HG03521 (cell line): ENCODE results near the gene VEPH1.

ENCODE experiments used
- ATAC-seq: cut with Tn5 transposase; IDR thresholded peaks from one replicate; pipeline ENCODE4 v1.9.1; 2021; ENCODE audit warnings: mild to moderate bottlenecking, moderate library complexity; ENCODE audit not compliant: unreplicated experiment

The VEPH1 gene

DNA sequence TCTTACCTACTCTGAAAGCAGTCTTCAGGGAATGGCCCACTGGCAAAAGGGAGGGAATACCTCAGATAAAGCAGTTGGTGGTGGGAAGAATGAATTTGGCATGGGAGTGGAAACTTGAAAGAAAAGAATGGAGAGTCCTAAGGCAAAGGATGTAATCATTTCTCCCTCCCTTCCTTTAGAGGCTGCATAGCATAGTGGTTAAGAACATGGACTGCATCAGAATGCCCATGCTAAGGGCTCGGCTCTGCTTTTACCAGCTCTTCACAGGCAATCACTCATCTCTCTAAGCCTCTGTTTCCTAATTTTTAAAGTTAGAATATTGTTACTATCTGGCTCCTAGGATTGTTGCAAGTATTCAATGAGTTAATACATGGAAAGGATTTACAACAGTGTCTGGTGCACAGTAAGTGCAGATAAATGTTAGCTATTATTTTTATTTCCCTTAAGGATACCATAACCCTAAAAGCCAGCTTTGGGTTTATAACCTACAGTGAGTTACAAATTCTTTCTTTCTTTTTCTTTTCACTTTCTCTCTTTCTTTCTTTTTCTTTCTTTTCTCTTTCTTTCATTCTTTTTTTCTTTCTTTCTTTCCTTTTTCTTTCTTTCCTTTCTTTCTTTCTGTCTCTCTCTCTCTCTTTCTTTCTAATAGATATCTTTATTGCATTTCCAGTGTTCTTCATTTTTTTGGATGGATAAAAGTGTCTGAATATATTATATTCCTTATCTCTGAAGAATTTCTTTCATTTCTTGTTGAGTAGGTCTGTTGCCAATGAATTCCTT is 23.6 kb downstream of the VEPH1 start:
- no peak for ATAC-seq

DNA sequence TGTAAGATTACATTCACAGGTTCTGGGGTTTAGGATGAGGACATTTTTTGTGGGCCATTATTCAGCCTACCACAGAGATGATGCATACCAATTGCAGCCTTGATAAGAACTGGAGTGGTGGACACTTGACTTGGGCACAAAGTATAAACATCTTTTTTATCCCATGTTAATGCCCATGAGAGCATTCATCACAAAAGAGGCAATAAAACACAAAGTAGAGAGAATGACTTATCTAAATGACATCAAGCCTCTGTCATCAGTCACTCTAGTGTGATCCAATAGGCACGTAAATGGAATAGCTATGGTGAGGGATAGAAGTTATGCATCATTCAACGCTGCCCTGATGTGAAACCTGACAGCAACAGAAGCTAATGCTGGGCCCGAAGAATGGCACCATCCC is 25.8 kb downstream of the VEPH1 start:
- ATAC-seq, result no peak

DNA sequence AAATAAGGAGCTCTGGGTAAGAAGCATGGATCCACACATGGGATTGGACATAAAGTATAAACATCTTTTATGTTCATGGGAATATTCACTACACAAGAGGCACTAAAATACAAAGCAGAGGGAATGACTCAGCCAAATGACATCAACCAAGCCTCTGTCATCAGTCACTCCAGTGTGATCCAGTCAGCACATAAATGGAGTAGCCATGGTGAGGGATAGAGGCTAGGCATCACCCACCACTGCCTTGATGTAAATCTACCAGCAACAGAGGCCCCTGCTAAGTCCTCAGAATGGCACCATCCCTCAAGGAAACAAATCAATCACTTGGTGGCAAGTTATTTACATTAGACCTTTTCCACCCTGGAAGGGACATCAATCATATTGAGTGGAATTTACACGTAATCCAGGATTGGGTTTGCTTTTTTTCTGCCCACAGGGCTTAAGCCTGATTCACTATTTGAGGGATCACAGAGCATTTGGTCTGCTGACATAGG is 27.2 kb downstream of the VEPH1 start:
- ATAC-seq, result no peak

DNA sequence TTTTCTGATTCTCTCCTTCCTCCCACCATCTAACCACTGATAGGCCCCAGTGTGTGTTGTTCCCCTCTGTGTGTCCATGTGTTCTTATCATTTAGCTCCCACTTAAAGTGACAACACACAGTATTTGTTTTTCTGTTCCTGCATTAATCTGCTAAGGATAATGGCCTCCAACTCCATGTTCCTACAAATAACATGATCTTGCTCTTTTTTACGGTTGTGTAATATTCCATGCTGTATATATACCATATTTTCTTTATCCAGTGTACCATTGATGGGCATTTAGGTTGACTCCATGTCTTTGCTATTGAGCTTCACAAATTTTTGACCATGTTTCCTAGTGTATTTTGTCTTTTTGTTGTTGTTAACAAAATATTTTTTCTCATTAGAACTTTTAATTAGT is 30.6 kb downstream of the VEPH1 start:
- ATAC-seq, result no peak

DNA sequence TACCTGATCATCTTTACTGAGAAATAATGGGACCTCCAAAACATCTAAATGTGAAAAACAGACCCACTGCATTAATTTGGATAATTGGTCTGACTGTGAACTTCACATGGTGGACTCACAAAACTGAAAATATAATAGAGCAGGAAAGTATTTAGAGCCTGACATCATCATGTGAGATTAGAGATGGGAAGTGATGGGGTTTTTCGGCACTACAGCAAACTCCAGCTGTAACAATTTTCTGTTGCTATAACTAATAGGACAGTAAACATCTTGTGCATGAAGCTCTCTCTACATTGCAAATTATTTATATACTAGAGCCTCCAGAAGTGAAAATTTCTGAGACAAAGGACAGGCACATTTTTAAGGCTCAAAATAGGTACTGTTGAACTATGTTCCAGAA is 32.2 kb downstream of the VEPH1 start:
- no peak for ATAC-seq

DNA sequence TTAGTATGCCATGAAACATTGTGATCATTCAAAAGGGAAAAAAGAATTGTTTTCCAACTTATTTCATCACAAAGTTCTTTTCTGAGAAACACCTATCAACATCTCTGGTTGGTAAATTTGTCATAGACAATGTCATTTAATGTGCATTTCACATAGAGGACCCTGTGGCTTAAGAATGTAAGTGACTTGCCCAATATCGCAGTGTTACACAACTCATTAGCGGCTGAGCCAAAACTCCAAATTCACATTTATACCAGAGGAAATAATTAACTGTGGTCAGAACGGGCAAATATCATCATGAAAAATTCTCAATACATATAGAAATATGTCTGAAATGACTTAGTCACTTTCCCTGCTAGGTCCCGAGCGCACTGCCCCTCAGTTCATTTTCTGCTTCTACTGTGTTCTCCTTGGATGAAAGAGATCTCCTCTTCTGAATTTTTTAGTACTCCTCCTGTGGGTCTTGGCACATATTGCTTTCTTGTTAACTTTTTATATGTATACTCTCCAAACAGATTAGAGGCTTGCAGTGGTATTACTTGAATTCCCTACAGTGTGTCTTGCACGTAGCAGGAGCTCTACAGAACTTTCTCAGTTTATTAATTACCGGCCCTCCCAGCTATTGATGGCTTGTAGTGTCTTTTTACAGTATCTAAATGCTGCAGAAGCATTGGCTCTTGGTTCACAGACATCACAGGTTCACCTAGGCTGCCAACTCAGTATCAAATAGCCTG is 33.5 kb downstream of the VEPH1 start:
- no peak for ATAC-seq

DNA sequence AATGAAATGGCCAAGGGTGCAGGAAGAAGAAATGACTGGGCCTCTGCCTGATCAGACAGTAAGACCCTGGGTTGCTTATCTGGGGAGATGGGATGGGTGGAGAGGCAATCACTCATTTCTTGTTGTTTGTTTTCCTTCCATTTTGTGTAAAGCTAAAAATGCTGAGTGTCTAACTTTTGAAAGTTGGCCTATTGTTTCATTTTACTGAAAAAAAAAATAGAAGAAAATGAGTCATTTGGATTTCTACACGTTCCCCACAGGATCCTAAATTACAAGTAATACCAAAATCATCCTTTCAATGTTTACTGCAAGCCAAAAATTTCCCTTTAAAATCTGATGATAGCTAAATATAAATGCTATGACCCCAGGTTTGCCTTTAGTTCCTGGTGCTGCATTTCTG is 36.0 kb downstream of the VEPH1 start:
- no peak for ATAC-seq

DNA sequence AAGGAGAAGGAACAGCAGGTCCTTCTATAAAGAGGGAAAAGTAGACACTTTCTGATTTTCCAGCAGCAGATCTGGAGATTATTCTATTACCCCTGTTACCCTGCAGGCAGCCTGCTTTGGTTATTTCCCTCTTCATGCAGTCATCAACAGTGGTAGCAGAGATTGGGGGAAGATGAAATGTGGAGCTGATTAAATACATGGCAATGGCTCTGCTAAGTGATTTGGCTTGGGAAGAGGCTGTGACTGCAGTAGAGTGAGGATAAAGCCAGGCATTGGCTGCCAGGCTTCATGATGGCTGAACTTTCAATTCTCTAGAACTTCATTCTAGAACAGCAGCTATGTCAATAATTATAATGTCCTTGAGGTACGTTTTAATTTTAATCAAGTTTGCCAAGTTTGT is 37.5 kb downstream of the VEPH1 start:
- no peak for ATAC-seq

DNA sequence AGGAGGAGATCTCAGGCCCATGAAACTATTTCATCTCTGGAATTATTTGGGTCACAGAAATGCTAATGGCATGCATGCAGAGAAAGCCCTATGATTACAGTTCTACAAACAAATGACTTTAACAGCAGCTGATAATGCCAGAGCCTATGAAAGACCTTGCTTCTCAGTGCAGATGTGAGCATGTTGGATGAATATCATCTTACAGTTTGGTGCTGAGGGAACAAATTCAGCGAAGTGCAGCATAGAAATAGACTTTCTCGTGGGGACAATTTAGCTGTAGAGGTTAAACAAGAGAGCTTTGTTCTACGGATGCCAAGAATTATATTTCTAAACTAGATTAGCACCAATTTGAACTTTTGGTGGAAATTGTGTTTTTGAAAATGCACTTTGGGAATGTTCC is 38.9 kb downstream of the VEPH1 start:
- ATAC-seq, result no peak

DNA sequence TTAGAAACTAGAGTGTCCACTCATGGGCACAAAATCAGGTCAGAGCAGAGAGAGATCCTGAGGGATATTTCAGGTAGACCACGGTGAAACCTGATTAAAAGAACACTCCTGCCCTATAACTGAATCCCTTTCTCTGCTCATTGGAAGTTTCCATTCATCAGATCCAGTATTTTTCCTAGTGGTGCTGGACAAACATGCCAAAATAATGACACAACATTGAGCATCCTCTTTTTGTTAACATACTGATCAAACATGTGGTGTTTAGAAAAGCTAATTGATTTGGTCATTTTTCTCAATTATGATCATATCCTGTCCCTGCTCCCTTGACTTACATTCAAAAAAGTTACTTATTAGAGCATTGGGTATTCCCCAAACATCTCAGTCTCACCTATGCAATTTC is 39.4 kb downstream of the VEPH1 start:
- no peak for ATAC-seq

DNA sequence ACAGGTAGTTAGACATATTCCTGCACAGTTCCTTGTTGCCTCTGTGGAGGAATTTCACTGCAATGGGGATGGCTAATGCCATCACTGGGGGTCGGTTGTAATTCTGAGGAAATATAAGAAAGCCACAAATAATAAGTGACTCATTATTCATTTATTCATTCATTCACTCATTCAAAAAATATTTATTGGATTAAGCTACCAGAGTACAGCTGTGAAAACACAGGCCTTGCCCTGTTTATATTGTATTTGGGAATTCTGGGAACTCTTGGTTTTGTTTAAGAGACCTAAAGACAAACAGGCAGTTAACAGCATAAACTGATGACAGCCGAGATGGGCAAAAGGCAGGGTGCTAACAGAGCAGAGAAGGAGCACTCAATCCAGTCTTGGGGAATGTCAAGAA is 43.0 kb downstream of the VEPH1 start:
- no peak for ATAC-seq

DNA sequence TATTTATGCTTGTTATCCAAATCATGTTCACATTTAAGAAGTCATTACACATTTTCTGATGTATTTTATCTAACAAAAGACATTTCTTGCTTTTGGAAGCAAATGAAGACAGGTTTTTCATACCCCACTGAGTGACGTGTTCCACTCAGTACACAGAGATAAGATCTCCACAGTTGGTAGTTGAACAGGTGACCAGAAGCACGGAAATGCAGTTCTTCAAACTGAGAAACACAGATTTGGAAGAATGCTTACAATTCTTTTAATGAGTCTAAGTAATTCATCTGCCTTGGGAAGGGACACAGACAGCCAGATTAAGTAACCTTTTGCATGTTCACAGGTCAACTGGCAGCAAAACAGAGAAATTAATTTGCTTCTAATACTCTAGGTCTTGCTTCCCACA is 43.5 kb downstream of the VEPH1 start:
- ATAC-seq, result no peak

DNA sequence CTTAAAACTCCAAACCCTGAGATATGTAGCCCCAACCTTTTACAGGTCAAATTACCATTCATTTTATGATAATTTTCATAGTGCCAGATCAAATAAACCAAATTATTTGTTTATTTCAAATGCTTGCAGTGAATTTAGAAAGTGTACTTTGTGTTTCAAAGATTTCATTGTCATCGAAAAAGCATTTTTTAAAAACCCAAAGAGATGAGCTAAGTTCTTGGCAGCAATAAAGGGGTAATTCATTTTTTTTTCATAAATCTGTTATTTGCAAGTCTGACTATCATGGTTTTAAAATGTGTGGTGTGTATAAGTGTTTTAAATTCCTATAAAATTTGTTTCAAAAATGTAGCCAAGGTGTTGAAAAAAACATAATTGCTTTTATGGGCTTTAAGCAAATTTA is 49.4 kb downstream of the VEPH1 start:
- no peak for ATAC-seq

DNA sequence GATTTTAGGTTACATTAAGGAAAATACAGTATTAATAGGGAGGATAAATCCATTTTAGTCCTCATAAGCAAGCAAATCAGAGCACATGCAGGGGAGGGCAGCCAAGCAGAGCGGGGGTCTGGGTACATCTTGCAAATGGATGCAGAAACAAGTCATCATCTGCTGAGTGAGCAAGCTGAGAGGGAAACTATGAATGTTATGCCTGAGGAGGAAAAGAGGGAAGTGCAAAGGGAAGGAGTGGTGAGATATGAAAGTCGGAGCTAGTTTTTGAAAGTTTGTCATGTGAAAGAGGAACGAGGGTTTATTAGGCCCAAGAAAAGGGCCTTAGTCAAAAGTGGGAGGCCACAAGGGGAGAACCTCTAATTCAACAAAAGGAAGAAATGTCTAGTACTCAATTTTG is 51.1 kb downstream of the VEPH1 start:
- ATAC-seq, result no peak

DNA sequence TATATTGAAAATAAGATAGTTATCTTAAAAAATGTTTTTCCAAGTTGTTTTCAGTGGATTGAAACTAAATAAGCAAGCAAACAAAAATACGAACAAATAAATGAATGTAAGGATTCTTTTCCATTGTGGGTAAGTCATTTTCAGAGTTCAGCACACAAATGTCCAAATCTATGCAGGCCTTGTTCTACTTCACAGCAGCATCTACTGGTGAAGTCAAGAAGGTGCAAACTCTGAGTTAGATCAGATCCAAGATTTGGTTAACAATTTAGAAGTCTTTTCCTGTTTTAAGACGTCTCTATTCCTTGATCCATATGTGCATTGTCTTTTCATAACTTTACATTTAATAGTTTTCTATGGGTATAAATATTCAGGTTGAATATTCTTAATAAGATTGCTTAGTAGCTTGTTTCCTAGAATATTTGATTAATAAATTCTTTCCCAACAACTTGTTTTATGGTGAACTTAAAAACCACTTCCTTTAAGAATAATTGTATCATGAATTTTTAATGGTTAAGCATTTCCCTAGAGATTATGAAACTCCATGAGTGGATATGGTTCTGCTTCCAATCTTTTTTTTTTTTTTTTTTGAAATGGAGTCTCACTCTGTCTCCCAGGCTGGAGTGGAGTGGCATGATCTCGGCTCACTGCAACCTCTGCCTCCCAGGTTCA is 56.1 kb downstream of the VEPH1 start:
- ATAC-seq, result no peak

DNA sequence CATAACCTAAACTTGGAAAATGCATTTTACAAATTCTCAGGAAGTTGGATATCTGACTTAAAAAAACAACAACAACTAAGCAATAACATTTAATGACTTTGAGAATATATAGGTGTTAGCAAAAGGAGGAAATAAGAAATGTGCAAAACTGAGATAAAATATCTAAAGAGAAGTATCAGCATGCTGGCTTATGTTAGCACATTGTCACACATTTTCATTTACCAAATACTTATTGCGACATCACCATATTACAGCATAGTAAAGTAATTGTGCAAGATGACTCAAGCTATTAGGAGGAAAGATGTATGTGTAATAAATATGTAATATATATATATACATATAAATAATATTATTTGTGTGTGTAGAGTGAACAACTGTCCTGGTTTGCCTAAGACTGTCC is 57.4 kb downstream of the VEPH1 start:
- no peak for ATAC-seq

DNA sequence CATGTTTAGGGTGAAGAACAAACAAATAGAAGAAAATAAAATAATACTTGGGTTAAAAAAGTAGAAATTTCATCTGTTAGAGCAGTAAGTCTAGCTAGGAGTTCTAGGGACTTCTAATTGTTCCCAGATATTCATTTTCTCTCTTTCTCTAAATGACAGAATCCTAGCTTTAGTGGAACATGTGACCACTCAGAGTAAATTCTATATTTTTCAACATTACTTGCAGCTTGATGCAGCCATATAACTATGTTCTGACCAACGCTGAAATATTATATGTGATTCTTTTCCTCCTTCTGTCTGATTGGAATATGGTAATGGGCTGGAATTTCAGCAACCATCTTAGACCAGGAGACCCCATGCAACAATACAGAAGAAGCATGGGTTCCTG is 58.4 kb downstream of the VEPH1 start:
- no peak for ATAC-seq

DNA sequence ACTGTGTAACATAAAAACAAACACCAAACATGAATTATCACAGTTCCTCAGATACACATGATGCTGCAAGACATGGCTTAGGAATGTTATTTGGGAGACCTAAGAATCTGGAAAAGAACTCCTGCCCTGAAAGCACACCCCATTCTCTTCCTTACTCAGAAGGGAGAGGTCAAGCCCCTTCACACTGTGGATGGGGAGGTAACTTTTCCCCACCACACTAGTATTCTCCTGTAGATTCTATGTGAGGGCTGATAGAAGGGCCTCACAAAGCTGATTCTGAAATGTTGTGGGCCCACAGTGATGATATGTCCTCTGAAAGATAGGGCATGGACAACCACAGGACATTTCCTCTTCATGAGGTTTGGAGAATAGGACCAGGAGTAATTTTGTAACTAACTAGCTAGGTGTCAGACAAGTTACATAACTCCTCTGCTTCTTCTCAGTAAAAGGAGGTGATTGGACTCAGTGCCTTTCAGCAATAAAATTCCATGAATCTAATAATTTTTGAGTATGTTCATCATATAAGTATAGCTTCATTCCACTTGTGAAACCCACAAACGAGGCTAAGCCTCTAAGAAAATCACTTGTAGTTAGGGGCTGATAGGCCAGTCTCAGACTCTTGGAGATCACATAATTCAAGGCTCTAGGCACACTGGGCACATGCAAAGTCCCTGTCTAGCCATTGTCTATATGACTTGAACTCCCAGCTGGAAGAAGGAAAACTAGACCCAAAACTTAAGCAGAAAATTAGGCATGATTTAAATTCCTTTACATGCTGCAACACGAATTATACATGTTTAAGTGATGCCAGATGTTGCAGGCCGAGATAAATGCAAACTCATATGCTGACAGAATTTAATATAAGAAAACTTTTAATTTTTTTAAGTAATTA is 59.1 kb downstream of the VEPH1 start:
- ATAC-seq, result no peak

DNA sequence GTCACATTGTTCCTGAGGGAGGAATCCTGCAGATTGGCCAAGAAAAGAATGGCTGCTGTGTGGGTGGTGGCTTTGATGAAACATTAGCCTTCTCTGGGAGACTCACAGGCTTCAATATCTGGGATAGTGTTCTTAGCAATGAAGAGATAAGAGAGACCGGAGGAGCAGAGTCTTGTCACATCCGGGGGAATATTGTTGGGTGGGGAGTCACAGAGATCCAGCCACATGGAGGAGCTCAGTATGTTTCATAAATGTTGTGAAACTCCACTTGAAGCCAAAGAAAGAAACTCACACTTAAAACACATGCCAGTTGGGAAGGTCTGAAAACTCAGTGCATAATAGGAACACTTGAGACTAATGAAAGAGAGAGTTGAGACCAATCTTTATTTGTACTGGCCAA is 60.5 kb downstream of the VEPH1 start:
- no peak for ATAC-seq

DNA sequence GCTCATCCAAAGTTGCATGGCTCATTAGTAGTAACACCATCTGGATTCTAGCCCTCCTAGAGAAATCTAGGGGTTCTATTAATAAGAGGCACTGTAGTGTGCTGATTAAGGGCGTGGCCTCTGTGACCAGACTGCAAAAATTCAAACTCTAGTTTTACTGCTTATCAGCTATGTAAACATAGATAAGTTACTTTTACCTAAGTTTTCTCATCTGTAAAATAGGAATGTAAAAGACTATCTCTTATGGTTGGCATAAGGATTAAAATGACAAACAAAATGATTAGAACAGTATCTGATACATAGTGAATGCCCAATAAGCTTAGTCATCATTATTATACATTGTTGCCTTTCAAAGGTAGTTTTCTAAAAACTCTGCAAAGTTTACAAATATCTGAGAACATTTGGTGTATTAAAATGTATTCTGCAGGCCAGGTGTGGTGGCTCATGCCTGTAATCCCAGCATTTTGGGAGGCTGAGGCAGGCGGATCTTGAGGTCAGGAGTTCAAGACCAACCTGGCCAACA is 62.1 kb downstream of the VEPH1 start:
- no peak for ATAC-seq
